Naive thymus-derived CD4-positive, alpha-beta T cell (primary cell): ENCODE measurements around the gene SLC2A11. TPM values are rescaled to one million over a fixed set of nuclear protein-coding genes. Genes with fewer than 3 reads are reported as not detected.

Experiments
- ATAC-seq: fragments of 150-1000 bp; cut with Tn5 transposase; 2 replicates; pipeline ENCODE4 v1.10.0; 2021; ENCODE audit warnings: mild to moderate bottlenecking, moderate library complexity
- CTCF ChIA-PET: fragments of 350-600 bp; sonication (Branson Sonifier 250); formaldehyde crosslinking; loops from one replicate; lab custom pipeline; 2021; ENCODE audit warnings: antibody characterized with exemption; lab: Charles Lee
- POLR2A ChIA-PET: fragments of 350-600 bp; sonication (Branson Sonifier 250); formaldehyde crosslinking; loops from one replicate; lab custom pipeline; 2021; ENCODE audit warnings: antibody characterized with exemption, inconsistent platforms; lab: Charles Lee
- DNase-seq, 9 donors: peaks; one replicate each; pipeline versions ENCODE4 v3.0.0 to v3.0.0-alpha.2; 2020 to 2022; ENCODE audit warnings: mixed read lengths in 1 of 9
- H3K27ac ChIP-seq: one replicate; pipeline ENCODE4 v1.7.0; 2013; ENCODE audit warnings: mild to moderate bottlenecking, low read depth, low read length, moderate library complexity
- H3K27me3 ChIP-seq, 2 donors: one replicate each; pipeline ENCODE4 v1.7.0; 2013; ENCODE audit warnings: low read length in 2 of 2, mild to moderate bottlenecking in 2 of 2, moderate library complexity in 2 of 2; ENCODE audit not compliant: control insufficient read depth in 2 of 2, insufficient read depth in 2 of 2
- H3K36me3 ChIP-seq, 3 experiments: 1 replicate in 2 of 3; 2 replicates in 1 of 3; pipeline ENCODE4 v1.7.0; 2013; ENCODE audit warnings: low read length in 3 of 3, mild to moderate bottlenecking in 3 of 3, moderate library complexity in 1 of 3; ENCODE audit not compliant: insufficient read depth in 3 of 3, control insufficient read depth in 2 of 3
- H3K4me1 ChIP-seq, 2 donors: one replicate each; pipeline ENCODE4 v1.7.0; 2013; ENCODE audit warnings: low read length in 2 of 2, mild to moderate bottlenecking in 2 of 2, moderate library complexity in 1 of 2; ENCODE audit not compliant: control insufficient read depth in 2 of 2, insufficient read depth in 2 of 2
- H3K4me3 ChIP-seq: 2 replicates; pipeline ENCODE4 v1.7.0; 2013; ENCODE audit warnings: mild to moderate bottlenecking, low read length
- H3K9me3 ChIP-seq, 3 experiments: 1 replicate in 2 of 3; 2 replicates in 1 of 3; pipeline ENCODE4 v1.7.0; 2013; ENCODE audit warnings: low read length in 3 of 3; ENCODE audit not compliant: control insufficient read depth in 2 of 3
- H3K27ac Mint-ChIP-seq, 9 donors: one replicate each; pipeline ENCODE4 v1.8.0; 2020 to 2022; ENCODE audit warnings: mixed read lengths in 9 of 9, mild to moderate bottlenecking in 8 of 9, moderate library complexity in 5 of 9, inconsistent platforms in 2 of 9
- H3K27me3 Mint-ChIP-seq, 5 donors: one replicate each; pipeline ENCODE4 v1.8.0; 2021 to 2022; ENCODE audit warnings: mixed read lengths in 5 of 5, mild to moderate bottlenecking in 1 of 5
- H3K36me3 Mint-ChIP-seq, 5 donors: one replicate each; pipeline ENCODE4 v1.8.0; 2020 to 2022; ENCODE audit warnings: mixed read lengths in 5 of 5, mild to moderate bottlenecking in 3 of 5, inconsistent platforms in 1 of 5
- H3K4me1 Mint-ChIP-seq, 7 donors: one replicate each; pipeline ENCODE4 v1.8.0; 2020 to 2022; ENCODE audit warnings: mixed read lengths in 7 of 7, mild to moderate bottlenecking in 3 of 7, inconsistent platforms in 1 of 7
- H3K4me3 Mint-ChIP-seq, 10 donors: one replicate each; pipeline ENCODE4 v1.8.0; 2020 to 2022; ENCODE audit warnings: mild to moderate bottlenecking in 10 of 10, mixed read lengths in 10 of 10, moderate library complexity in 6 of 10, inconsistent platforms in 2 of 10
- H3K9me3 Mint-ChIP-seq, 11 donors: one replicate each; pipeline ENCODE4 v1.8.0; 2020 to 2022; ENCODE audit warnings: mixed read lengths in 11 of 11, mild to moderate bottlenecking in 4 of 11, inconsistent platforms in 1 of 11, moderate library complexity in 1 of 11
- intact Hi-C, 2 donors: fragments of 100-400 bp; cut with micrococcal nuclease; formaldehyde crosslinking; loops; one replicate each; pipeline ENCODE4 v1.15.1; 2023
- polyA plus RNA-seq, 2 donors: library from polyadenylated mRNA; unstranded; fragments of 300-500 nt; fragmentation: Illumina TruSeq; gene quantifications; one replicate each; pipeline ENCODE4 v1.2.3, GENCODE V29; 2021
- total RNA-seq, 6 experiments: library from RNA in 5 of 6; stranded (reverse) in 5 of 6; gene quantifications; 1 replicate in 5 of 6; 2 replicates in 1 of 6; pipeline ENCODE4 v1.2.3 and lab custom pipeline; 2021 to 2026

Gene SLC2A11
- total and polyA plus RNA-seq, 7 experiments from 2014 or later = 5.9 to 29.7 (median 10.9) TPM

DNA sequence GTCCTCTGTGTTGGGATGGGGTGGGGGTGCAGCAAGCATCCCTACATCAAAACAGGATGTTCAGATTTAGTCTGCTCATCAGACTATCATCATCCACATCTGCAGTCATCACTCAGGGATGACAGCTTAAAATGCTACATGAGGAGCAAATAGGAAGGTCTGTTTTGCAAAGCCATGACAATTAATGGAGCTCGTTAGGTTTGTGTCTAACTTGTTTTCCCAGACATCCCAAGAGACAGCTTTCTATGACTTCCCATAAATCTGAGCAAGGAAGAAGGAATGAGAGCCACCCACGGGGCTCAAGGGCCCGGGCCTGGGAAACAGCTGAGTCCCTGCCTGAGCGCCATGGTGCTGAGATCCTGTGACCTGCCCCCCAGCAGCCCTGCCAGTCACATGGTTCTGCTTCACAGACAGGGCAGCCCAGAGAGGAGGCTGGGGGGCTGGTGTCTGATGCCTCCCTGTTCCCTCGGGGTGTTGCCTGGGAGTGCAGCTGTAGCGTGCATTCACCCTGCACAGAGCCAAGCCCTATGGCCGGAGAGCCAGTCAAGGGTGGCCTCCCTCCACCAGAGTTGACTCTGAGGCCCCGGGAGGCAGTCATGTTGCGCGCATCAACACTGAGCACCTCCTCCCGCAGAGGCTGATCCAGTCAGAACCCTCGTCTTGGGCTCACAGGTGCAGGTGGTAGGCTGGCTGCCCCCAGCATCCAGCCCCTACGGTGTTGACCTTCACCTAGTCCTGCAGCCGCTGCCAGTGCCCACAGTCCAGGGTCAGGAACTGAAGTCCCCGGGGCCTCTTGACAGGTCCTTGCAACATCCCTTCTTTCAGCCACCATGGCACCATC, 30.9 kb upstream of the SLC2A11 start:
- Mint-ChIP-seq H3K27ac (peak overlapping the region in 1 of 9 donors; percentile 82), H3K27me3 (no peaks in the 10 kb centered on the region), H3K4me3 (peak overlapping the region in 1 of 10 donors; percentile 45), H3K4me1 (peaks cover 0 to 37% (median 3%) of the 10 kb centered on the region in 7 donors), H3K9me3 (no peaks in the 10 kb centered on the region), H3K36me3 (peaks cover 7 to 53% (median 18%) of the 10 kb centered on the region in 5 donors)
- Histone ChIP-seq H3K4me1 (no peaks in the 10 kb centered on the region), H3K27ac (no peak overlapping the region), H3K4me3 (no peak overlapping the region), H3K9me3 (no peaks in the 10 kb centered on the region), H3K27me3 (no peaks in the 10 kb centered on the region), H3K36me3 (peaks cover 0 to 92% (median 24%) of the 10 kb centered on the region in 3 experiments)
- ChIA-PET CTCF (interaction anchor here (0.7 kb wide), 2 partner anchors 181 to 1444 kb away, joined by 3 read pairs; no protein-coding TSS in a partner anchor), POLR2A (no interaction called here)
- intact Hi-C loops = no loop called here
- ATAC-seq (no peak), DNase-seq (no peak)

DNA sequence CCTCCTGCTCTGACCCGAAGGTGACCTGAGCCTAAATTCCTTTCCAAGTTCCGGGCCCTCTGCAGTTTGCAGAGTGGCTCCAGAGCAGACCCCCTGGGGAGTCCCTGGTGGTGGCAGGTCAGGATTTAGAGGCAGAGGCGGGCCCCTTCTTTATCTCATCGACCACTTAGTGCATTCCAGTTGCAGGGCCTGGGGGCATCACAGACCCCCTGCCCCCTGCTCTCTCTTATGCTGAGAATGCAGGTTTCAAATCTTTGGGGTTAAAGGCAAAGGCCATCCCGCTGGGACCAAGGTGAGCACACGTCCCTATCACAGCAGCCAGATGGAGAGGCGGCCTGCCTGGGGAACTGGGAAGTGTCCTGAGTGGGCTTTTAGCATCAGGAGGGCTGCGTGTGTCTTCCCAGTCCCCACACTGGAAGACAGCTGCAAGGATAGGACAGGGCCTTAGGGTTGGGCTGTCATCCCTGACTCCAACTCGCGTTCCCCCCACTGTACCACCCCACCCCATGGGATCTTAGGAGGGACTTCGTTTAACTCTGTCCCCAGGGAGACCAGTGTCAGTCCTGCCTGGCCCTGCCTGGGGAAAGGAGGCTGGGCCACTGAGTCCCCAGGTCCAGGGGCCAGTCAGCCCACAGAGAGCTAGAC, 30.2 kb upstream of the SLC2A11 start:
- no peak overlapping the region for H3K4me3 Mint-ChIP-seq
- intact Hi-C loops = no loop called here
- H3K4me3 ChIP-seq = no peak overlapping the region
- POLR2A ChIA-PET = no interaction called here
- no peaks in the 10 kb centered on the region for H3K27me3 Mint-ChIP-seq
- DNase-seq (no peak), ATAC-seq (no peak)
- peaks cover 0 to 35% (median 4%) of the 10 kb centered on the region in 7 donors for H3K4me1 Mint-ChIP-seq
- no peaks in the 10 kb centered on the region for H3K9me3 Mint-ChIP-seq
- no peaks in the 10 kb centered on the region for H3K4me1 ChIP-seq
- H3K27me3 ChIP-seq = no peaks in the 10 kb centered on the region
- no peak overlapping the region for H3K27ac ChIP-seq
- CTCF ChIA-PET = no interaction called here
- H3K9me3 ChIP-seq = no peaks in the 10 kb centered on the region
- H3K27ac Mint-ChIP-seq = peak overlapping the region in 1 of 9 donors; percentile 29
- peaks cover 6 to 51% (median 16%) of the 10 kb centered on the region in 5 donors for H3K36me3 Mint-ChIP-seq
- peaks cover 0 to 92% (median 24%) of the 10 kb centered on the region in 3 experiments for H3K36me3 ChIP-seq

DNA sequence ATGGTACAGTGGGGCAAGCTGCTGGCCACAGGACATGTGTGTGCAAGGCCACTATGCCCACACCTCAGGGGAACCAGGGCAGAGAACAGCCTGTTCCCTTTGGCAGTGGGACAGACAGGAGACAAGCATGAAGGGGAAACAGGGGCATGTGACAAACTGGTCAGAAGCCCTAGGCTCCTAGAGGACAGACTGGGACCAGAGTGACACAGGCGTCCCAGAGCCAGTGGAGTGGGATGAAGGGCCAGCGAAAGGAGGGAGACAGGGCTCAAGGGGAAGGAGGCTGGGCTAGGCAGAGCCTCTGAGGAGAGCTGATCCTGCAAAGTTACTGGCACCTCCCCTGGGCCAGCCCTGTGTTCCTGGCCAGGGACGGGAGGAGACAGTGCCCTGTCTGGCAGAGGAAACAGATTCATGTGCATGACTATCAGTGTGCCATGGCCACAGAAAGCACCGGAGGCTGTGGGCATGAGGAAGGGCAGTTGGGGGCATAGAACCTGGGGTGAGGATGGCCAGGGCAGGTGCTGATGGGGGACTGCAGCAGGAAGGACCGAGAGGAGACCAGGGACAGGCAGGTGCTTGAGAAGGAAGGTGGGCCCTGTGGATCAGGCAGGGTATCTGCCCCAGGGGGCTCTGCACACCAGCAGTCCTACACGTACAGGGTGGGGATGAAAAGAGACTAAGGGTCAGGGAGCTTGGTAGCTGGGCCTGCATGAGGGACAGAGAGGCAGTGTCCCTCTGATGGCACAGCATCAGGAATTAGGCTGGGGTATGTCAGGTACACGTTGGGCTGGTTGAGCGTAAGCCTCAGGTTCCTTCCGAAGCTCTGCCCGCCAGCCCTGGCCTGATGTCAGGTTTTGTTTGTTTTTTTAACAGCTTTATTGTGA, 28.6 kb upstream of the SLC2A11 start:
- peak overlapping the region in 4 of 9 donors; percentile 2 to 84 (median 62) for H3K27ac Mint-ChIP-seq
- H3K36me3 Mint-ChIP-seq = peaks cover 4 to 35% (median 11%) of the 10 kb centered on the region in 5 donors
- no peak for ATAC-seq
- Histone ChIP-seq H3K27ac (no peak overlapping the region), H3K4me3 (no peak overlapping the region), H3K9me3 (no peaks in the 10 kb centered on the region), H3K36me3 (peaks cover 0 to 92% (median 20%) of the 10 kb centered on the region in 3 experiments), H3K27me3 (no peaks in the 10 kb centered on the region), H3K4me1 (no peaks in the 10 kb centered on the region)
- DNase-seq = no peak
- ChIA-PET CTCF (no interaction called here), POLR2A (interaction anchor here (0.6 kb wide), 1 partner anchor 70 kb away, joined by 3 read pairs; no protein-coding TSS in a partner anchor)
- H3K27me3 Mint-ChIP-seq = no peaks in the 10 kb centered on the region
- no peaks in the 10 kb centered on the region for H3K9me3 Mint-ChIP-seq
- intact Hi-C loops = no loop called here
- peaks cover 0 to 24% (median 4%) of the 10 kb centered on the region in 7 donors for H3K4me1 Mint-ChIP-seq
- H3K4me3 Mint-ChIP-seq = no peak overlapping the region

GRCh38 chr22:23829845-23830372, 27.8 kb upstream of the SLC2A11 start:
- intact Hi-C loops = no loop called here
- ChIA-PET POLR2A (no interaction called here), CTCF (no interaction called here)
- DNase-seq (no peak), ATAC-seq (no peak)
- no peaks in the 10 kb centered on the region for H3K27me3 Mint-ChIP-seq
- peaks cover 4 to 33% (median 11%) of the 10 kb centered on the region in 5 donors for H3K36me3 Mint-ChIP-seq
- Histone ChIP-seq H3K4me1 (no peaks in the 10 kb centered on the region), H3K27me3 (no peaks in the 10 kb centered on the region), H3K36me3 (peaks cover 0 to 91% (median 18%) of the 10 kb centered on the region in 3 experiments), H3K4me3 (no peak overlapping the region), H3K27ac (no peak overlapping the region), H3K9me3 (no peaks in the 10 kb centered on the region)
- peaks cover 0 to 24% (median 4%) of the 10 kb centered on the region in 7 donors for H3K4me1 Mint-ChIP-seq
- H3K27ac Mint-ChIP-seq = peak overlapping the region in 5 of 9 donors; percentile 3 to 78 (median 38)
- H3K4me3 Mint-ChIP-seq = no peak overlapping the region
- no peaks in the 10 kb centered on the region for H3K9me3 Mint-ChIP-seq

DNA sequence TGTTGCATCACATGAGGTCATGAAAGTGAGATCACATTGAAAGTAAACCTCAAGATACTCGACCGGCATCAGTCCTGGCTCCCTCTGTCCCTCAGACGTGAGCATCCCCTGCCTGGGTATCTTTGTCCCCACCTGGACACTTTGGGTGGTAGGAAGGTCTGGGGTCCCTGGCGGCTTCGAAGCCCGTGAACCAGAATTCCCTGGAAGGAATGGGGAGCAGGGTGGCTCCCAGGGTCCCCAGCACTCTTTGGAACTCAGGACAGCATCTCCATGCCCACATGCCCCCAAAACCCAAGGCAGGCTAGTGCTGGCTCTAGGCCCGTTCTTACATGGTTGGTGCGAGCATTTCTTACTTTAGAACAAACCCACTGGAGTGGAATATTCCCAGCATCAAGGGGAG, 26.4 kb upstream of the SLC2A11 start:
- H3K9me3 ChIP-seq = no peaks in the 10 kb centered on the region
- DNase-seq (no peak), ATAC-seq (no peak)
- Mint-ChIP-seq H3K27ac (peak overlapping the region in 1 of 9 donors; percentile 38), H3K4me3 (no peak overlapping the region), H3K4me1 (peaks cover 0 to 16% (median 4%) of the 10 kb centered on the region in 7 donors), H3K36me3 (peaks cover 3 to 28% (median 8%) of the 10 kb centered on the region in 5 donors), H3K27me3 (no peaks in the 10 kb centered on the region), H3K9me3 (no peaks in the 10 kb centered on the region)
- no peak overlapping the region for H3K27ac ChIP-seq
- no peaks in the 10 kb centered on the region for H3K4me1 ChIP-seq
- H3K27me3 ChIP-seq = no peaks in the 10 kb centered on the region
- POLR2A ChIA-PET = no interaction called here
- CTCF ChIA-PET = no interaction called here
- intact Hi-C loops = no loop called here
- H3K4me3 ChIP-seq = no peak overlapping the region
- peaks cover 0 to 90% (median 13%) of the 10 kb centered on the region in 3 experiments for H3K36me3 ChIP-seq

DNA sequence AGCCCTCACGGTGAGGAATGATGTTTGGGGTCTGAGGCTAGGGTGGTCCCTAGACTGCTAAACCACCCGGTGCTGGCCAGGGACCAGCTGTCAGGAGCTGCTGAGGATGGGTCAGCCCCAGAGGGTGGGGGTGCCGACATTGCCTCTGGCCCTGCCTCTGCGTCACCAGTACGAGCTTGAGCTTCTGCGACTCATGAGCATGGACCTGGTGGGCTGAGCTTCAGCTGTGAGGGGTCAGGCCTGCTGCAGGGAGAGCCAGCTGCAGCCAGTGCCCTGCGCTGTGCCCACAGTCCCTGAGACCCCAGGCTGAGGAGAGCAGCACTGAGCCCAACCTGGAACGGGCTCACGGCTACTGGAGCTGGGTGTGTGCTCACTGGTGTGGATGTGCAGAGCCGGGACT, 25.9 kb upstream of the SLC2A11 start:
- Mint-ChIP-seq H3K9me3 (no peaks in the 10 kb centered on the region), H3K27ac (no peak overlapping the region), H3K36me3 (peaks cover 0 to 25% (median 8%) of the 10 kb centered on the region in 5 donors), H3K4me3 (no peak overlapping the region), H3K4me1 (peaks cover 0 to 17% (median 4%) of the 10 kb centered on the region in 7 donors), H3K27me3 (no peaks in the 10 kb centered on the region)
- no peak for ATAC-seq
- Histone ChIP-seq H3K4me3 (no peak overlapping the region), H3K4me1 (no peaks in the 10 kb centered on the region), H3K27me3 (no peaks in the 10 kb centered on the region), H3K27ac (no peak overlapping the region), H3K36me3 (peaks cover 0 to 85% (median 8%) of the 10 kb centered on the region in 3 experiments), H3K9me3 (no peaks in the 10 kb centered on the region)
- POLR2A ChIA-PET = no interaction called here
- CTCF ChIA-PET = no interaction called here
- no peak for DNase-seq
- intact Hi-C loops = no loop called here
